GM08714 (cell line): ENCODE measurements around the gene BAHCC1.

ENCODE experiments used
- H3K4me3 ChIP-seq: fragments of 200-500 bp; sonication (Bioruptor generic); 2 replicates; pipeline ENCODE4 v1.5.1; 2014; ENCODE audit warnings: mild to moderate bottlenecking, low read length, inconsistent platforms
- ZNF274 ChIP-seq: IDR thresholded peaks from 2 replicates; pipeline ENCODE4 v1.6.1; 2012; ENCODE audit warnings: mild to moderate bottlenecking, low read depth, low read length

Gene BAHCC1

GRCh38 chr17:81486199-81486810 lies 91.0 kb downstream of the BAHCC1 start:
- H3K4me3 ChIP-seq = no peak overlapping the region
- TF ChIP-seq ZNF274 = no peak

GRCh38 chr17:81487089-81487486 lies 91.8 kb downstream of the BAHCC1 start:
- no peak for TF ChIP-seq ZNF274
- H3K4me3 ChIP-seq = no peak overlapping the region

- H3K4me3 ChIP-seq = peak overlapping the region; percentile 54; the same call in 1 of the 2 replicates
- no peak for TF ChIP-seq ZNF274
Measured at GRCh38 chr17:81487487-81488275, 92.4 kb downstream of the BAHCC1 start.

DNA sequence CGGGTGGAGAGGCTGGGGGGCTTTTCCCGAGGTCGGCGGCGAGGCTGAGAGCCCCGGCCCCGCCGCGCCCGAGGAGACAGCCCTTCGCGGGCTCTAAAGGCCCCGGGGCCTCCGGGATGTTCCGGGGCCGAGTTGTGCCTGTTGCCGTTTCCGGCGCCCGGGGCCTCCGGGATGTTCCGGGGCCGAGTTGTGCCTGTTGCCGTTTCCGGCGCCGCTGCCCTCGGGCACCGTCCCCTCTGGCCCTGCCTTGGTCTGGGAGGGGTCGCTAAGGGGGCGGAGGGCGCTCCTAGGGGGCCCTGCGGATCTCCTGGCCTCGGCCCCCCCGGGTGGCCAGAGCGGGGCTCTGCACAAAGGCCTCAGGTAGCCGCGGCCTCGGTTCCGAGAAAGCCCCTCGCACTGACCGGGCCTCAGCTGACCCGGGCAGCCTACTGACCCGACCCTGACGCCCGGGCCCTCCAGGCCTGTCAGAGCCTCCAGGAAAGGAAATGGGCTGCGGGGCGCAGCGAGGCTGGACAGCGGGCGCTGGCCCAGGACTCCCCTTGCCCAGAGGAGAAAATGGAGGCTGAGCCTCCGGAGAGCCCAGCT lies 93.1 kb downstream of the BAHCC1 start:
- TF ChIP-seq ZNF274 = no peak
- H3K4me3 ChIP-seq = peak overlapping the region; percentile 54; the same call in 1 of the 2 replicates

DNA sequence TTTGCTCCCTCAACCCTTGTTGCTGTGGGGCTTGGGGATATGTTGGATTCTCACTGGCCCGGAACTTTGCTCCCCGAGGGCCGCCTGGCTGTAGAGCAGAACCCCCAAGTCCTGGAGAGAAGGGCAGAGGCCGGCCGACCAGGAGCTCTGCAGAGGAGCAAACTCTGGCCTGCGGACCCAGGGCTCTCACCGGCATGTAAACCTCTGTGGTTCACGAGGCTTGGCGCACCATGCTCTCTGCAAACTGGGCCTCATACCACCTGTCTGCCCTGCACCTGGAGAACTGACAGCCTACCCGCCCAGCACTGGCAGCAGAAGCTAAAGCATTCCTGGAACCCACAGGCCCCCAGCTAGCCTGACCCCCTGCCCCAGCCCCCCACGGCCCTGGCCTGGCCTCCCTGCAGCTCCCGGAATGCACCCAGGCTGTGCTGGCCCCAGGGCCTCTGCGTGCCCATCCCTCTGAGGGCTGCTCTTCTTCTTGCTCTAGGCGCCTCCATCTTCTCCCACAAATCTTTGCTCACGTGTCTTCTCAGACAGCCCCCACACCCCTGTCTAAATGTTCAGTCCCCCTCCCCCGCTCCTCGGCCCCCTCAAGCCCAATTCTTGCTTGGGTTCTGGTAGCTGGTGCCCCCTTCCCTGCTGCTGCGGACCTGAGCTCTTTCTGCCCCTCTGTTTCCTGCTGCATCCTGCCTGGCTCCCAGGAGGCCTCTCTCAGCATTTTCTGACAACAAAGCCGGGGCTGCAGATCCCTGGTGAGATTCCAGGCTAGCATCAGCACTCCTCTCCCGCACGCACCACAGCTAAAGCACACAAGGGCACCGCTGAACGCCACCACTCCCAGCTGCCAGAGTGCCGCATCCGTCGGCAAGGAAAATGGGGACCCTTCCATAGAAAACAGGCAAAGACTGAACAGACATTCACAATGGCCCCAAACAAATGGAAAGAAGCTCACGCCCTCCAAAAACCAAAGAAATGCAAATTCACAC lies 94.0 kb downstream of the BAHCC1 start:
- TF ChIP-seq ZNF274 = no peak
- no peak overlapping the region for H3K4me3 ChIP-seq

- no peak overlapping the region for H3K4me3 ChIP-seq
- TF ChIP-seq ZNF274 = no peak
Measured at GRCh38 chr17:81489998-81490992, 95.0 kb downstream of the BAHCC1 start.

DNA sequence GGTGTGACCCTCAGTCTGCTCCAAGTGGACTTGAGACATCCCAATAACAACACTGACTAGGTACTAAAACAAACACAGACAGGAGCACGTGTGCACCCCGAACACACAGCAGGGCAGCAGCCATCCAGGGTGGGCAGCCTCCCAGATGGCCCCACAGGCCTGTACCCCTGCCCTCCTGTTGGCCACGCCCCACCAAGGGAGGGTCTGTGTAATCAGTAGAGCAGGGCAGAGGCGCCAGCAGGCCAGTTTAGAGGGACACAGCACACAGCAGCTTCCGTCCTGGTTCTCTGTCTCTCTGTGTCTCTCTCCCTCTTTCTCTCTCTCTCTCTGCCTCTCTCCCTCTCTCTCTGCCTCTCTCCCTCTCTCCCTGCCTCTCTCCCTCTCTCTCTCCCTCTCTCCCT lies 95.9 kb downstream of the BAHCC1 start:
- TF ChIP-seq ZNF274 = no peak
- no peak overlapping the region for H3K4me3 ChIP-seq

- H3K4me3 ChIP-seq = no peak overlapping the region
- TF ChIP-seq ZNF274 = no peak
Measured at GRCh38 chr17:81491761-81492160, 96.5 kb downstream of the BAHCC1 start.

GRCh38 chr17:81492202-81492601 lies 96.9 kb downstream of the BAHCC1 start:
- no peak for TF ChIP-seq ZNF274

DNA sequence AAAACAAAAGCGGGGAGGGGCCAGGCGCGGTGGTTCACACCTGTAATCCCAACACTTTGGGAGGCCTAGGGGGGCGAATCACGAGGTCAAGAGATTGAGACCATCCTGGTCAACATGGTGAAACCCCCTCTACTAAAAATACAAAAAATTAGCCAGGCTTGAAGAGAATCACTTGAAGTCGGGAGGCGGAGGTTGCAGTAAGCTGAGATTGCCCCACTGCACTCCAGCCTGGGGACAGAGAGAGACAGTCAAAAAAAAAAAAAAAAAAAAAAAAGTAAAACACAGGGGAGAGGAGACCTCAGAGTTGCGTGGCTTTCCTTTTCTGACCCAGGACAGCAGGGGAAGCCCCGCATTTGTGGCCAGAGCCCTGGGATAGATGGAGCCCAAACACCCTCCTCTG lies 97.4 kb downstream of the BAHCC1 start:
- TF ChIP-seq ZNF274 = no peak
- H3K4me3 ChIP-seq = no peak overlapping the region

More at GRCh38 chr17:81492202-81492601, 96.9 kb downstream of the BAHCC1 start:
- no peak overlapping the region for H3K4me3 ChIP-seq

GRCh38 chr17:81493198-81494038 lies 98.2 kb downstream of the BAHCC1 start:
- no peak for TF ChIP-seq ZNF274

More at GRCh38 chr17:81493198-81494038, 98.2 kb downstream of the BAHCC1 start:
- H3K4me3 ChIP-seq = no peak overlapping the region
